HepG2 (cell line): ENCODE results near the gene VPS52. TPM values are rescaled to one million over a fixed set of nuclear protein-coding genes. Genes with fewer than 3 reads are reported as not detected.
A peak's percentile ranks its signal among the peaks of the same experiment; 100 is the strongest.

Experiments
- AGO2 ChIP-seq: fragments of 200-400 bp; formaldehyde crosslinking; optimal IDR thresholded peaks from 2 replicates; pipeline ENCODE3; 2017; ENCODE audit warnings: mild to moderate bottlenecking, low read depth, low read length, moderate library complexity
- ARNTL ChIP-seq: sonication (generic); formaldehyde crosslinking; IDR thresholded peaks from 2 replicates; pipeline ENCODE4 v1.4.0; 2020; ENCODE audit warnings: mild to moderate bottlenecking, missing genetic modification reagents
- ASH2L ChIP-seq: fragments of 300-600, 200-600 bp; sonication (generic); IDR thresholded peaks from 2 replicates; pipeline ENCODE4 v1.7.0; 2017; ENCODE audit warnings: low read depth, mild to moderate bottlenecking, moderate library complexity, mixed read lengths, low read length; ENCODE audit not compliant: insufficient read length
- ATF7-NPFF ChIP-seq: sonication (generic); formaldehyde crosslinking; IDR thresholded peaks from 2 replicates; pipeline ENCODE4 v1.8.1; 2023; ENCODE audit warnings: mild to moderate bottlenecking, low read depth, missing genetic modification reagents, moderate library complexity
- GATAD1 ChIP-seq: IDR thresholded peaks from 2 replicates; pipeline ENCODE4 v1.6.1; 2016; ENCODE audit warnings: missing genetic modification reagents, missing compliant biosample characterization
- KLF12 ChIP-seq: sonication (generic); formaldehyde crosslinking; IDR thresholded peaks from 2 replicates; pipeline ENCODE4 v1.4.0; 2020; ENCODE audit warnings: missing genetic modification reagents, borderline replicate concordance
- MAZ ChIP-seq, 2 experiments: sonication (generic) in 1 of 2; formaldehyde crosslinking in 1 of 2; IDR thresholded peaks; 2 replicates each; pipeline versions ENCODE4 v1.5.0 to v1.6.1; 2012 to 2020; ENCODE audit warnings: low read depth in 2 of 2, mild to moderate bottlenecking in 2 of 2, borderline replicate concordance in 1 of 2, improper control_type of control experiment in 1 of 2, low read length in 1 of 2, missing genetic modification reagents in 1 of 2, moderate library complexity in 1 of 2
- MED1 ChIP-seq: sonication (generic); formaldehyde crosslinking; IDR thresholded peaks from 2 replicates; pipeline ENCODE4 v1.4.0; 2020; ENCODE audit warnings: missing genetic modification reagents
- NR2C2 ChIP-seq: sonication (generic); formaldehyde crosslinking; IDR thresholded peaks from 2 replicates; pipeline ENCODE4 v1.4.0; 2020; ENCODE audit warnings: missing genetic modification reagents, mild to moderate bottlenecking, moderate library complexity, borderline replicate concordance
- SKI ChIP-seq: fragments of 450-650 bp; IDR thresholded peaks from one replicate; pipeline ENCODE4 v1.6.1; 2018; ENCODE audit warnings: mild to moderate bottlenecking; ENCODE audit not compliant: partially characterized antibody
- ZFP36L1 ChIP-seq: sonication (generic); formaldehyde crosslinking; IDR thresholded peaks from 2 replicates; pipeline ENCODE4 v1.8.0; 2022; ENCODE audit warnings: mild to moderate bottlenecking, missing genetic modification reagents, moderate library complexity
- ZFP90 ChIP-seq: sonication (generic); formaldehyde crosslinking; IDR thresholded peaks from 2 replicates; pipeline ENCODE4 v1.8.0; 2022; ENCODE audit warnings: missing genetic modification reagents, mild to moderate bottlenecking, inconsistent platforms, borderline replicate concordance
- ZFYVE20 ChIP-seq: sonication (generic); formaldehyde crosslinking; IDR thresholded peaks from 2 replicates; pipeline ENCODE4 v1.8.0; 2023; ENCODE audit warnings: low read depth, mild to moderate bottlenecking, moderate library complexity, missing genetic modification reagents, borderline replicate concordance
- ZNF17 ChIP-seq: sonication (generic); formaldehyde crosslinking; IDR thresholded peaks from 2 replicates; pipeline ENCODE4 v1.5.0; 2020; ENCODE audit warnings: mild to moderate bottlenecking, missing genetic modification reagents
- ZNF234 ChIP-seq: sonication (generic); formaldehyde crosslinking; conservative IDR thresholded peaks from 2 replicates; pipeline ENCODE4 v1.5.1; 2020; ENCODE audit warnings: mild to moderate bottlenecking, missing genetic modification reagents
- ZNF251 ChIP-seq: sonication (generic); formaldehyde crosslinking; IDR thresholded peaks from 2 replicates; pipeline ENCODE4 v1.9.0; 2021; ENCODE audit warnings: mild to moderate bottlenecking, missing genetic modification reagents
- polyA plus RNA-seq, 8 experiments: library from polyadenylated mRNA; depleted of rRNA in 3 of 8; stranded (reverse) in 7 of 8; unstranded in 1 of 8; fragments of >200 nt; fragmentation: Illumina TruSeq in 4 of 8; extraction: Trizol in 4 of 8; gene quantifications; 2 replicates each; pipeline versions ENCODE4 v1.2.1 to v1.2.3, GENCODE V29; 2011 to 2016; ENCODE audit warnings: low read depth in 4 of 8, missing spikeins in 1 of 8, mixed read lengths in 1 of 8; ENCODE audit not compliant: insufficient read depth in 1 of 8
- total RNA-seq, 5 experiments: library from RNA; depleted of rRNA; stranded (reverse); fragments of >200 nt; fragmentation: Illumina TruSeq; extraction: Trizol; gene quantifications; 2 replicates each; pipeline ENCODE4 v1.2.3, GENCODE V29; 2016; ENCODE audit warnings: low read depth in 1 of 5
- TF ChIP-seq, protein P1 (sequence below): sonication (generic); formaldehyde crosslinking; IDR thresholded peaks from 2 replicates; pipeline ENCODE4 v1.4.0; 2020; ENCODE audit warnings: mild to moderate bottlenecking, missing genetic modification reagents, borderline replicate concordance
- TF ChIP-seq, protein P2 (sequence below): sonication (generic); formaldehyde crosslinking; IDR thresholded peaks from 2 replicates; pipeline ENCODE4 v1.4.0; 2020; ENCODE audit warnings: missing genetic modification reagents, mild to moderate bottlenecking, borderline replicate concordance

VPS52 gene
- total and polyA plus RNA-seq, 2 of the 13 experiments (the other 11 are each of a cell fraction or from before 2014, with no cell fraction given), result 48.9 to 85.5 TPM

DNA sequence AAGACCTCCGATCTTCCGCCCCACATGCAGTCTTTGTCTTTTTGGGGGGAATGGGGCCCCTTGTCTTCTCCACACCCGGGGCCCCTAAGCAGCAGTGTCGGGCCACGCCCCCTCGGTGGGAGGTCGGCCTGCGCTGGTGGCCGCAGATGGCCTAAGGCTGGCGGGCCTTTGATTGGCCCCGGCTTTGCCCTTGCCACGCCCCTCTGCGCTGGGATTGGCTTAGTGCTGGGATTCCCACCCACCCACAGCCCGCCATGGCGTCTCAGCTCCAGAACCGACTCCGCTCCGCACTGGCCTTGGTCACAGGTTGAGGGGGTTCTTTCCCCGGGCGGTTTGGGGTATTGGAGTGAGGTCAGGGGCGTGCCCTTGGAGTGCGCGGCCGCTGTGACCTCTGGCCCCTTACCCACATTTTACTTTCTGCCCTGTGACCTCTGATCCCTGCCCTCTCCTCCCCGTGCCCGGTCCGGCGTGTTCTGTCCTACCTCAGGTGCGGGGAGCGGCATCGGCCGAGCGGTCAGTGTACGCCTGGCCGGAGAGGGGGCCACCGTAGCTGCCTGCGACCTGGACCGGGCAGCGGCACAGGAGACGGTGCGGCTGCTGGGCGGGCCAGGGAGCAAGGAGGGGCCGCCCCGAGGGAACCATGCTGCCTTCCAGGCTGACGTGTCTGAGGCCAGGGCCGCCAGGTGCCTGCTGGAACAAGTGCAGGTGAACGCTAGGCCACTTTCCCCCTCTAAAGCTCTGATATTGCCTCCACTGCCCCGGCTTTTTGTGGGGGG is 67.1 kb downstream of the VPS52 start, which contains the start of gene HSD17B8 (continued):
- TF ChIP-seq ZFP90 (CRISPR knock-in tag) (peak; percentile 80; the same call in 1 of the 2 replicates), MED1 (CRISPR knock-in tag) (peak; percentile 72; the same call in 1 of the 2 replicates), KLF12 (CRISPR knock-in tag) (peak; percentile 85; the same call in 1 of the 2 replicates), ZNF251 (CRISPR knock-in tag) (no peak), AGO2 (peak; percentile 100), ZFP36L1 (CRISPR knock-in tag) (peak; percentile 67; the same call in 1 of the 2 replicates), ZNF17 (no peak), ZFYVE20 (CRISPR knock-in tag) (peak; percentile 73; the same call in 1 of the 2 replicates), GATAD1 (CRISPR knock-in tag) (peak; percentile 73), ASH2L (peak; percentile 79), ARNTL (peak; percentile 48; the same call in 1 of the 2 replicates), ATF7-NPFF (CRISPR knock-in tag) (peak; percentile 66; the same call in 1 of the 2 replicates), NR2C2 (CRISPR knock-in tag) (peak; percentile 94), ZNF234 (CRISPR knock-in tag) (0 out of 2 replicates have a peak, but pooled peaks have one; percentile 45), SKI (peak; percentile 34), MAZ (IDR thresholded peaks at IDR 0.05; ENCODE audit: borderline replicate concordance, low read depth, low read length) (no peak; the same call in 1 of the 2 replicates), MAZ (CRISPR knock-in tag; IDR thresholded peaks at IDR 0.05; ENCODE audit: low read depth) (peak; percentile 29; the same call in 1 of the 2 replicates)
- TF ChIP-seq, protein P1, sequence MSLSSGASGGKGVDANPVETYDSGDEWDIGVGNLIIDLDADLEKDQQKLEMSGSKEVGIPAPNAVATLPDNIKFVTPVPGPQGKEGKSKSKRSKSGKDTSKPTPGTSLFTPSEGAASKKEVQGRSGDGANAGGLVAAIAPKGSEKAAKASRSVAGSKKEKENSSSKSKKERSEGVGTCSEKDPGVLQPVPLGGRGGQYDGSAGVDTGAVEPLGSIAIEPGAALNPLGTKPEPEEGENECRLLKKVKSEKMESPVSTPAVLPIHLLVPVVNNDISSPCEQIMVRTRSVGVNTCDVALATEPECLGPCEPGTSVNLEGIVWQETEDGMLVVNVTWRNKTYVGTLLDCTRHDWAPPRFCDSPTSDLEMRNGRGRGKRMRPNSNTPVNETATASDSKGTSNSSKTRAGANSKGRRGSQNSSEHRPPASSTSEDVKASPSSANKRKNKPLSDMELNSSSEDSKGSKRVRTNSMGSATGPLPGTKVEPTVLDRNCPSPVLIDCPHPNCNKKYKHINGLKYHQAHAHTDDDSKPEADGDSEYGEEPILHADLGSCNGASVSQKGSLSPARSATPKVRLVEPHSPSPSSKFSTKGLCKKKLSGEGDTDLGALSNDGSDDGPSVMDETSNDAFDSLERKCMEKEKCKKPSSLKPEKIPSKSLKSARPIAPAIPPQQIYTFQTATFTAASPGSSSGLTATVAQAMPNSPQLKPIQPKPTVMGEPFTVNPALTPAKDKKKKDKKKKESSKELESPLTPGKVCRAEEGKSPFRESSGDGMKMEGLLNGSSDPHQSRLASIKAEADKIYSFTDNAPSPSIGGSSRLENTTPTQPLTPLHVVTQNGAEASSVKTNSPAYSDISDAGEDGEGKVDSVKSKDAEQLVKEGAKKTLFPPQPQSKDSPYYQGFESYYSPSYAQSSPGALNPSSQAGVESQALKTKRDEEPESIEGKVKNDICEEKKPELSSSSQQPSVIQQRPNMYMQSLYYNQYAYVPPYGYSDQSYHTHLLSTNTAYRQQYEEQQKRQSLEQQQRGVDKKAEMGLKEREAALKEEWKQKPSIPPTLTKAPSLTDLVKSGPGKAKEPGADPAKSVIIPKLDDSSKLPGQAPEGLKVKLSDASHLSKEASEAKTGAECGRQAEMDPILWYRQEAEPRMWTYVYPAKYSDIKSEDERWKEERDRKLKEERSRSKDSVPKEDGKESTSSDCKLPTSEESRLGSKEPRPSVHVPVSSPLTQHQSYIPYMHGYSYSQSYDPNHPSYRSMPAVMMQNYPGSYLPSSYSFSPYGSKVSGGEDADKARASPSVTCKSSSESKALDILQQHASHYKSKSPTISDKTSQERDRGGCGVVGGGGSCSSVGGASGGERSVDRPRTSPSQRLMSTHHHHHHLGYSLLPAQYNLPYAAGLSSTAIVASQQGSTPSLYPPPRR, result peak; percentile 49; the same call in 1 of the 2 replicates
- TF ChIP-seq, protein P2, sequence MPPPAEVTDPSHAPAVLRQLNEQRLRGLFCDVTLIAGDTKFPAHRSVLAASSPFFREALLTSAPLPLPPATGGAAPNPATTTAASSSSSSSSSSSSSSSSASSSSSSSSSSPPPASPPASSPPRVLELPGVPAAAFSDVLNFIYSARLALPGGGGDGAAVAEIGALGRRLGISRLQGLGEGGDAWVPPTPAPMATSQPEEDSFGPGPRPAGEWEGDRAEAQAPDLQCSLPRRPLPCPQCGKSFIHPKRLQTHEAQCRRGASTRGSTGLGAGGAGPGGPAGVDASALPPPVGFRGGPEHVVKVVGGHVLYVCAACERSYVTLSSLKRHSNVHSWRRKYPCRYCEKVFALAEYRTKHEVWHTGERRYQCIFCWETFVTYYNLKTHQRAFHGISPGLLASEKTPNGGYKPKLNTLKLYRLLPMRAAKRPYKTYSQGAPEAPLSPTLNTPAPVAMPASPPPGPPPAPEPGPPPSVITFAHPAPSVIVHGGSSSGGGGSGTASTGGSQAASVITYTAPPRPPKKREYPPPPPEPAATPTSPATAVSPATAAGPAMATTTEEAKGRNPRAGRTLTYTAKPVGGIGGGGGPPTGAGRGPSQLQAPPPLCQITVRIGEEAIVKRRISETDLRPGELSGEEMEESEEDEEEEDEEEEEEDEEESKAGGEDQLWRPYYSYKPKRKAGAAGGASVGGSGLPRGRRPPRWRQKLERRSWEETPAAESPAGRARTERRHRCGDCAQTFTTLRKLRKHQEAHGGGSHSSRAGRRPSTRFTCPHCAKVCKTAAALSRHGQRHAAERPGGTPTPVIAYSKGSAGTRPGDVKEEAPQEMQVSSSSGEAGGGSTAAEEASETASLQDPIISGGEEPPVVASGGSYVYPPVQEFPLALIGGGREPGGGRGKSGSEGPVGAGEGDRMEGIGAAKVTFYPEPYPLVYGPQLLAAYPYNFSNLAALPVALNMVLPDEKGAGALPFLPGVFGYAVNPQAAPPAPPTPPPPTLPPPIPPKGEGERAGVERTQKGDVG, result peak; percentile 54; the same call in 1 of the 2 replicates
